Activated CD4-positive, alpha-beta memory T cell treated with anti-CD3 and anti-CD28 coated beads, Interleukin-2, amount 10 ng/mL, durations not matched to agents 7 days and 5 days (primary cell): ENCODE results near the gene USP12. TPM values are rescaled to one million over a fixed set of nuclear protein-coding genes. Genes with fewer than 3 reads are reported as not detected.
"Not testable (repeated sequence)": the region's sequence is repeated elsewhere in the genome, so short reads cannot be mapped to it uniquely, and the experiment has no call there.

Experiments
- CTCF ChIA-PET: fragments of 350-600 bp; sonication (Branson Sonifier 250); formaldehyde crosslinking; loops from one replicate; lab custom pipeline; 2021; ENCODE audit warnings: antibody characterized with exemption, inconsistent platforms; lab: Charles Lee
- POLR2A ChIA-PET: fragments of 350-600 bp; sonication (Branson Sonifier 250); formaldehyde crosslinking; loops from one replicate; lab custom pipeline; 2021; ENCODE audit warnings: antibody characterized with exemption; lab: Charles Lee
- DNase-seq: peaks from one replicate; pipeline ENCODE4 v3.0.0-alpha.2; 2020
- H3K27ac Mint-ChIP-seq: one replicate; pipeline ENCODE4 v1.8.0; 2021; ENCODE audit warnings: mild to moderate bottlenecking, mixed read lengths
- H3K27me3 Mint-ChIP-seq: one replicate; pipeline ENCODE4 v1.8.0; 2021; ENCODE audit warnings: mixed read lengths
- H3K36me3 Mint-ChIP-seq: one replicate; pipeline ENCODE4 v1.8.0; 2021; ENCODE audit warnings: low read depth, mixed read lengths
- H3K4me1 Mint-ChIP-seq: one replicate; pipeline ENCODE4 v1.8.0; 2021; ENCODE audit warnings: mixed read lengths
- H3K4me3 Mint-ChIP-seq: one replicate; pipeline ENCODE4 v1.8.0; 2021; ENCODE audit warnings: mild to moderate bottlenecking, mixed read lengths
- H3K9me3 Mint-ChIP-seq: one replicate; pipeline ENCODE4 v1.8.0; 2021; ENCODE audit warnings: mixed read lengths
- total RNA-seq, 2 experiments: library from RNA; stranded (reverse); gene quantifications; one replicate each; pipeline ENCODE4 v1.2.3, GENCODE V29; 2021

USP12 gene
- total RNA-seq, 2 experiments from 2014 or later = 22.5 to 23.5 TPM

DNA sequence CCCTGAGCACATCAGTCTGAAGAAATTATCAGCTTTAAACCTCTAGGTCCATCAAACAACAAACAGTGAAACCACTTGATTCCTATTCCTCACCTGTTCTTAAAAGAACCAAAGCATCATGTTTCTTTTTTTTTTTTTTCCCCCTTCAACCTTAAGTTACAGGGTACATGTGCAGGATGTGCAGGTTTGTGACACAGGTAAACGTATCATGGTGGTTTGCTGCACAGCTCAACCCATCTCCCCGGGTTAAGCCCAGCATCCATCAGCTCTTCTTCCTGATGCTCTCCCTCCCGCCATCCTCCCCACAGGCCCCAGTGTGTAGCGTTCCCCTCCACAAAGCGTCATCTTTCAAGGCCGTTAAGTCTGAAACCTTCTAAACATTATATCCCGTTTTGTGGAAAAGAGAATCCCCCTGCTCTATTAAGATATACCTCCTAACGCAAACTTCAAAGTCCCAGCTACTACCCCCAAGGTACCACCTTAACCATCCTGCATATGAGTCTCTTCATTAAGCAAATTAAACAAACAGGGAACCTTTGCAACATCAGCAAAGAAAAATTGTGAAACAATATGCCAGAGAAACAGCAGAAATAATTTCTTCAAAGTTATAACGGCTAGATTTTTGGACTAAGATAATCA lies 10.8 kb downstream of the USP12 start:
- H3K27ac Mint-ChIP-seq = no peak overlapping the region
- peaks cover 38% of the 10 kb centered on the region for H3K36me3 Mint-ChIP-seq
- DNase-seq = no peak
- H3K4me1 Mint-ChIP-seq = peaks cover 31% of the 10 kb centered on the region
- H3K4me3 Mint-ChIP-seq = no peak overlapping the region
- ChIA-PET POLR2A (interaction anchor here (1.6 kb wide), 1 partner anchor 9 kb away, joined by 5 read pairs; no protein-coding TSS in a partner anchor), CTCF (interaction anchor here (0.7 to 0.9 kb wide), 2 partner anchors 8 to 152 kb away, joined by 3 to 4 read pairs; no protein-coding TSS in a partner anchor)
- H3K9me3 Mint-ChIP-seq = peaks cover 15% of the 10 kb centered on the region
- H3K27me3 Mint-ChIP-seq = no peaks in the 10 kb centered on the region

DNA sequence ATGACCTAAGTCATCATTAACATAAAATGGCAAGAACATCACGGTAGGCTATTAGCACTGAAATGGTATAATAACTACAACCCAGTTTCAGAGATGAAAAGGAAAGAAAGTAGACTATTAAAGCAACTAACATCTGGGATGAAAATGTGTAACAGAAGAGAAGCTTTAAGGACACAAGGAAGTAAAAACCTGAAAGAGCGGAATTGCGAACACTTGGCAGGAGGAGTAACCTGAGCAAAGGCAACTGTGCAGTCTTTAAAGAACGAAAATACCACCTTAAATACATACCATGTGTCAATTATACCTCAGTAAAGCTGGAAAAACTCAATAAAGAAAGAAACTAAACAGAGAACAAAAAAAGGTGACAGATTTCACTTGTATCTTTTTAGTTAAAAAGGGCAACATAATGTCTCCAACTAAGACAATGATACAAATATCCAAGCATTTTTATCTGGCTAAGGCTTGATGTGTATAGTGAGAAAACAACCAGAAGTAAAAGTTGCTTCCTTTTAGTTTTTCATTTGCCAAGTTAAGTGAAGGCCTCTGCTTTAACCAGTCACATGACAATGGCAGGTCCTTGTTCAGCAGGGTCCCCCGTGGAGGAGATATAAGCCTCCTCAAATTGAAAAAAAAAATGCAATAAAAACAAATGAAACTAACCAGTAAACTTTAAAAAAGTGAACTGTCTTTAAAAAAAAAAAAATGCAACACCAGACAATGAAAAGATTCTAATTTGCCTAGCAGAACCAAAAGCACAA lies 11.6 kb downstream of the USP12 start:
- ChIA-PET POLR2A (interaction anchor here (1.6 kb wide), 1 partner anchor 10 kb away, joined by 5 read pairs; no protein-coding TSS in a partner anchor), CTCF (interaction anchor here (0.7 kb wide), 1 partner anchor 153 kb away, joined by 3 read pairs; no protein-coding TSS in a partner anchor)
- no peak overlapping the region for H3K27ac Mint-ChIP-seq
- no peaks in the 10 kb centered on the region for H3K27me3 Mint-ChIP-seq
- H3K9me3 Mint-ChIP-seq = peaks cover 15% of the 10 kb centered on the region
- H3K36me3 Mint-ChIP-seq = peaks cover 38% of the 10 kb centered on the region
- no peak overlapping the region for H3K4me3 Mint-ChIP-seq
- peaks cover 28% of the 10 kb centered on the region for H3K4me1 Mint-ChIP-seq
- no peak for DNase-seq

DNA sequence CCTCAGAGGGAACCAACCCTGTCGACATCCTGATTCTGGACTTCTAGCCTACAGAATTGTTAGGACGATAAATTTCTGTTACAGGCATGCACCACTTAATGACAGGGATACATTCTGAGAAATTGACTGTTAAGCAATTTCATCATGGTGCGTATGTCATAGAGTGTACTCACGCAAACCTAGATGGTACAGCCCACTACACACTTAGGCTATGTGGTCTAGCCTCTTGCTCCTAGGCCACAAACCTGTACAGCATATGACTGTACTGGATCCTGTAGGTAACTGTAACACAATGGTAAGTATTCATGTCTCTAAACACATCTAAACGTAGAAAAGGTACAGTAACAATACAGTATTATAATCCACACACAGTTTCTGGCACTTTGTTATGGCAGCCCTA lies 13.3 kb downstream of the USP12 start:
- H3K9me3 Mint-ChIP-seq = peaks cover 17% of the 10 kb centered on the region
- POLR2A ChIA-PET = no interaction called here
- H3K4me1 Mint-ChIP-seq = peaks cover 28% of the 10 kb centered on the region
- peaks cover 42% of the 10 kb centered on the region for H3K36me3 Mint-ChIP-seq
- CTCF ChIA-PET = no interaction called here
- no peak for DNase-seq
- no peak overlapping the region for H3K27ac Mint-ChIP-seq
- no peak overlapping the region for H3K4me3 Mint-ChIP-seq
- H3K27me3 Mint-ChIP-seq = no peaks in the 10 kb centered on the region

DNA sequence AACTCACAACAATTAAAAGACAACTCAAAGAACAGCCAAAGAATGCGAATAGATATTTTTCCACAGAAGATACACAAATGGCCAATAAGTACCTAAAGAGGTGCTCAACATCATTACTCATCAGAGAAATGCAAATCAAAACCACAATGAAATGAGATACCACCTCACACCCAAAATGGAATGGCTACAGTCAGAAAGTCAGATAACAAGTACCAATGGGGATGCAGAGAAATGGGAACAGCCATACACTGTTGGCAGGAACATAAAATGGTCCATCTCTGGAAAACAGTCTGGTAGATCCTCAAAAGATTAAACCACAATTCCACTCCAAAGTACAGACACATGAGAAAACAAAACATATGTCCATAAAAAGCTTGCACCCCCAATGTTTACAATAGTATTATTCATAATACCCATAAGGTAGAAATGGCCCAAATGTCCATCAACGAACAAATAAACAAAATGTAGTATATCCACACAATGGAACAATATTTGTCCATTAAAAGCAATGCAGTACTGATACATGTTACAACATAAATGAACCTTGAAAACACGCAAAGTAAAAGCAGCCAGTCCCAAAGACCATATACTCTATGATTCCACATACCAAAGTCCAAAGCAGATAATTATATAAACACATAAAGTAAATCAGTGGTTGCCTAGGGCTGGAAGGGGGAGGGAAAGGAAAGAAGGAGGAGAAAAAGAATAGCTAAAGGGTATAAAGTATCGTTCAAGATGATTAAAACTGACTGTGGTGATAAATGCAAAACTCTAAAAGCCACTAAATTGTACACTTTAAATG lies 19.6 kb downstream of the USP12 start:
- Mint-ChIP-seq H3K27me3 (no peaks in the 10 kb centered on the region), H3K9me3 (peaks cover 9% of the 10 kb centered on the region), H3K4me1 (peaks cover 34% of the 10 kb centered on the region), H3K27ac (no peak overlapping the region), H3K36me3 (peaks cover 31% of the 10 kb centered on the region), H3K4me3 (no peak overlapping the region)
- ChIA-PET CTCF (interaction anchor here (0.9 to 1.5 kb wide), 2 partner anchors 9 to 21 kb away, joined by 4 to 5 read pairs; no protein-coding TSS in a partner anchor), POLR2A (interaction anchor here (0.7 kb wide), 1 partner anchor 21 kb away, joined by 3 read pairs; no protein-coding TSS in a partner anchor)
- DNase-seq = no peak

DNA sequence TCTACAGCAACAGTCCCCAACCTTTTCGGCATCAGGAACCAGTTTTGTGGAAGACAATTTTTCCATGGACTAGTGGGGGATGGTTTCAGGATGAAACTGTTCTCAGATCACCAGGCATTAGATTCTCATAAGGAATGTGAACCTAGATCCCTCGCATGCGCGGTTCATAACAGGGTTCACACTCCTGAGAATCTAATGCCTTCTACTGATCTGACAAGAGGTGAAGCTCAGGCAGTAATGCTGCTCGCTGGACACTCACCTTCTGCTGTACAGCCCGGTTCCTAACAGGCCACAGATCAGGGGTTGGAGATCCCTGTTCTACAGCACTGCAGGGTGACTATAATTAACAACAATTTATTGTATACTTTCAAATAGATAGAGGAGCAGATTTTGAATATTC lies 21.9 kb downstream of the USP12 start:
- peaks cover 2% of the 10 kb centered on the region for H3K9me3 Mint-ChIP-seq
- no peaks in the 10 kb centered on the region for H3K27me3 Mint-ChIP-seq
- H3K36me3 Mint-ChIP-seq = peaks cover 19% of the 10 kb centered on the region
- peaks cover 47% of the 10 kb centered on the region for H3K4me1 Mint-ChIP-seq
- no peak for DNase-seq
- H3K4me3 Mint-ChIP-seq = no peak overlapping the region
- H3K27ac Mint-ChIP-seq = no peak overlapping the region
- ChIA-PET CTCF (no interaction called here), POLR2A (no interaction called here)

DNA sequence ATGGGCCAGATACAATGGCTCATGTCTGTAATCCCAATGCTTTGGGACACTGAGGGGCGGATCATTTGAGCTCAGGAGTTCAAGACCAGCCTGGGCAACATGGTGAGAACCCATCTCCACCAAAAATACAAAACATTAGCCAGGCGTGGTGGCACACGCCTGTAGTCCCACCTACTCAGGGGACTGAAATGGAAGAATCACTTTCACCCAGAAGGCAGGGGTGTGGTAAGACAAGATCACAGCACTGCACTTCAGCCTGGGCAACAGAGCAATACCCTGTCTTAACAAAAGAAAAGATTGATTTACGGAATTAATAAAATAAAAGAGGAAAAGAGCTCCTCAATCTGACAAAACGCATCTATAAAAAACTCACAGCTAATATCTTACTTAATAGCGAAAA lies 22.7 kb downstream of the USP12 start:
- no peak for DNase-seq
- ChIA-PET CTCF (no interaction called here), POLR2A (no interaction called here)
- Mint-ChIP-seq H3K4me1 (peaks cover 47% of the 10 kb centered on the region), H3K9me3 (no peaks in the 10 kb centered on the region), H3K36me3 (peaks cover 14% of the 10 kb centered on the region), H3K27ac (no peak overlapping the region), H3K27me3 (no peaks in the 10 kb centered on the region), H3K4me3 (no peak overlapping the region)

DNA sequence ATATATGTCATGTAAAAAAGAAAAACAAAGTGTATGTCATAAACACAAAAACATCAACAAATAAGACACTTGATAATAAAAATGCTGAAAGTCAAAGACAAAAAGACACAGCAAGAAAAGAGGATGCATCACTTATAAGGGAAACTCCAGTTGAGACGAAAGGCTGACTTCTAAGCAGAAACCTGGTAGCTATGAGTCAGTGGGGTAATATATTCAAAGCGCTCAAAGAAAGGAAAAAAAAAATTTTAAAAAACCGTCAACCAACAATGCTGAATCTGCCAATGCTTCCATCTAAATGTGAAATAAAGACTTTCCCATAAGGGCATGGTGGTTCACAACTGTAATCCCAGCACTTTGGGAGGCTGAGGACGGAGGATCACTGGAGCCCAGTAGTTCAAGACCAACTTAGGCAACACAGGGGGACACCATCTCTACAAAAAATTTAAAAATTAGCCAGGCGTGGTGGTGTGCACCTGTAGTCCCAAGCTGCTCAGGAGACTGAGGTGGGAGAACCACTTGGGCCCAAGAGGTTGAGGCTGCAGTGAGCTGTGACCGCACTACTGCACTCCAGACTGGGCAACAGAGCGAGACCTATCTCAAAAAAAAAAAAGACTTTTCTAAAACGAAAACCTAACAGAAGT lies 24.0 kb downstream of the USP12 start:
- H3K27ac Mint-ChIP-seq = peak overlapping the region; percentile 73
- ChIA-PET POLR2A (interaction anchor here (1.6 to 1.8 kb wide), 3 partner anchors 15 to 23 kb away, joined by 5 to 8 read pairs (median 8); no protein-coding TSS in a partner anchor), CTCF (interaction anchor here (0.8 kb wide), 1 partner anchor 18 kb away, joined by 3 read pairs; no protein-coding TSS in a partner anchor)
- peaks cover 2% of the 10 kb centered on the region for H3K9me3 Mint-ChIP-seq
- DNase-seq = no peak
- H3K4me1 Mint-ChIP-seq = peaks cover 47% of the 10 kb centered on the region
- no peaks in the 10 kb centered on the region for H3K27me3 Mint-ChIP-seq
- no peak overlapping the region for H3K4me3 Mint-ChIP-seq
- peaks cover 24% of the 10 kb centered on the region for H3K36me3 Mint-ChIP-seq

DNA sequence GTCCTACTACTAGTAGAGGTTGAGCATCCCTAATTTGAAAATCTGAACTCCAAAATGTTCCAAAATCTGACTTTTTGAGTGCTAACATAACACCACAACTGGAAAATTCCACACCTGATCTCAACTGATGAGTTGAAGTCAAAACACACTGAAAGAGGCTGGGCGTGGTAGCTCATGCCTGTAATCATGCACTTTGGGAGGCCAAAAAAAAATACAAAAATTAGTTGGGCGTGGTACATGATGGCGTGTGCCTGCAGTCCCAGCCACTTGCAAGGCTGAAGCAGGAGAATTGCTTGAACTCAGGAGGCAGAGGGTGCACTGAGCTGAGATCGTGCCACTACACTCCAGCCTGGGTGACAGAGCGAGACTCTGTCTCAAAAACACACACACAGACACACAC lies 29.9 kb downstream of the USP12 start:
- DNase-seq = no peak
- peaks cover 29% of the 10 kb centered on the region for H3K36me3 Mint-ChIP-seq
- peaks cover 7% of the 10 kb centered on the region for H3K9me3 Mint-ChIP-seq
- ChIA-PET POLR2A (no interaction called here), CTCF (no interaction called here)
- no peak overlapping the region for H3K4me3 Mint-ChIP-seq
- no peak overlapping the region for H3K27ac Mint-ChIP-seq
- H3K27me3 Mint-ChIP-seq = no peaks in the 10 kb centered on the region
- peaks cover 34% of the 10 kb centered on the region for H3K4me1 Mint-ChIP-seq

DNA sequence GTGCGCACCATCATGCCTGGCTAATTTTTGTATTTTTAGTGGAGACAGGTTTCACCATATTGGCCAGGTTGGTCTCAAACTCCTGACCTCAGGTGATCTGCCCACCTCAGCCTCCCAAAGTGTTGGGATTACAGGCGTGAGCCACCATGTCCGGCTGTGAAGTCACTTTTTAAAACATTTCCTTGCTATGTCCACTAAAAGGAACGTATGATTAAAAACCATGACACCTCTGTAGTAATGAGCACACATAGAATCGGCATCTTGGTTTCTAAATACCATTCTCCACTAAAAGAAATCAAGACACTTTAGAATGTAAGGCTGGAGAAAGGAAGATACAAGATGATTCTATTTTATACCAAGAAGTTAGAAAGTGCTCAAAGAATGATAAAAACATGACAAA lies 30.5 kb downstream of the USP12 start:
- peaks cover 29% of the 10 kb centered on the region for H3K36me3 Mint-ChIP-seq
- H3K4me1 Mint-ChIP-seq = peaks cover 28% of the 10 kb centered on the region
- POLR2A ChIA-PET = interaction anchor here (0.9 kb wide), 1 partner anchor 10 kb away, joined by 3 read pairs; no protein-coding TSS in a partner anchor
- H3K27me3 Mint-ChIP-seq, CTCF ChIA-PET, H3K4me3 Mint-ChIP-seq, DNase-seq, H3K9me3 Mint-ChIP-seq, H3K27ac Mint-ChIP-seq: not testable (repeated sequence)

DNA sequence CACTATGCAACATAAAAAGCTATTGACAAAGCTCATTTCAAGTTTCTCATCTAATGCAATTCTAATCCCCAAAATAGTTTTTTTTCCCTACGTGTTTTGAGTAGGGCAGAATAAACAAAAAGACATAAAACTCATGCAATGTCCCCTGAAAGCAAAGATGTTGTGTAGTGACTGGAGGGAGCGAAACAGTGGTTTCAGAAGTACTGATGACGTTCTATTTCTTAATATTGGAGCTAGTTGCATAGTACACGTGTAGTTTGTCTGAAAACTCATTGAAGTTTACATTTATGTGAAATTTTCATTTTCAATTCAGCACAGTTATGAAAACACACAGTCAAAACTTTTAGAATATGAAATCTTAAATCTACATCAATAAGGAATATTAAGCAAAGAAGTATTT lies 31.6 kb downstream of the USP12 start:
- no peak overlapping the region for H3K4me3 Mint-ChIP-seq
- no peak for DNase-seq
- H3K27ac Mint-ChIP-seq = no peak overlapping the region
- H3K27me3 Mint-ChIP-seq = no peaks in the 10 kb centered on the region
- POLR2A ChIA-PET = interaction anchor here (1.0 kb wide), 1 partner anchor 9 kb away, joined by 4 read pairs; no protein-coding TSS in a partner anchor
- H3K9me3 Mint-ChIP-seq = peaks cover 7% of the 10 kb centered on the region
- peaks cover 29% of the 10 kb centered on the region for H3K4me1 Mint-ChIP-seq
- CTCF ChIA-PET = interaction anchor here (0.6 to 1.0 kb wide), 2 partner anchors 9 to 322 kb away, joined by 3 to 4 read pairs; no protein-coding TSS in a partner anchor
- peaks cover 29% of the 10 kb centered on the region for H3K36me3 Mint-ChIP-seq

DNA sequence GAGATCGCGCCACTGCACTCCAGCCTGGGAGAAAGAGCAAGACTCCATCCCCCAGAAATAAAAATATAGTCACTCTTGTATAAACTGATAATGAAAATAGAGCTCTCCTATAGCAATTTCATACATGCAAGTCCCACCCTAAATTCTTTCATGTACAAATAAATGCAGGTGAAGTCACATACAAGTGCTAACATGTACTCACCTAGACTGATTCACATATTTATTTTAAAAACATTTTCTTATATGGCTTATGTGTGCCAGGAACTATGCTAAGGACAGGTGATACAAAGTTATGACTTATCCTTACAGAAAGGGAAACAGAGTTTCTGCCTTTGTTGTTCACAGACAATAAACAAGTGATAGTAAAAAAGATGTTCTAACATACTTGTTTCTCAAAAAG lies 32.0 kb downstream of the USP12 start:
- peaks cover 33% of the 10 kb centered on the region for H3K4me1 Mint-ChIP-seq
- no peak overlapping the region for H3K4me3 Mint-ChIP-seq
- no peak for DNase-seq
- H3K9me3 Mint-ChIP-seq = peaks cover 7% of the 10 kb centered on the region
- H3K27me3 Mint-ChIP-seq = no peaks in the 10 kb centered on the region
- H3K36me3 Mint-ChIP-seq = peaks cover 31% of the 10 kb centered on the region
- ChIA-PET POLR2A (interaction anchor here (1.0 kb wide), 1 partner anchor 9 kb away, joined by 4 read pairs; no protein-coding TSS in a partner anchor), CTCF (interaction anchor here (1.0 kb wide), 1 partner anchor 8 kb away, joined by 4 read pairs; no protein-coding TSS in a partner anchor)
- H3K27ac Mint-ChIP-seq = no peak overlapping the region

DNA sequence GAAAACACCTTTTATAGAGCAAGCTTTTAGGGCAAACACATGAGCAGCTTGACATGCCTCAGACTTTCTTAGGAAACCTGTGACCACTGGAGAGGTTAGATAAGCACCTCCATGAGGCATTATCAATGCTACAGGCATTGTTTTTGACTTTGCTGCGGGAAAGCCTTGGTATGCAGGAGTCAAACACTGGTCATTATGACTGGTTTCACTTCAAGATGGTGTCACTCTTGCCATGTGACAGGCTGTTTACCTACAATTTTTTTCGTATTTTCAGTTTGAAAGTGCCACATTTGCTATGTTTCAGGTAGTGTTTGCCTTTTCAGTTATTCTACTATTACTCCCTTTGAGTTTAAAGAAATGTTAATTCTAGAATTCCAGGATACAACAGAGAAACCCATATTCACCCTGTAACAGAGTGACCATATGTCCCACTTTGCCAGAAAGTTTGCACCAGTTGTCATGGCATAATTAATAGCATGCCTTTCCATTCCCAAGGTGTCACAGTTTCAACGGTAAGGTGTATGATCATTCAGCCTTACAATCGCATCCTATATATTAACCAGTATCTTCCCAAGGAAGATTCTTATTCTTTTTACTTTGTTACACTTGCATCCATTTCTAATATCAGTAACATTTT lies 33.0 kb downstream of the USP12 start:
- Mint-ChIP-seq H3K27ac (no peak overlapping the region), H3K9me3 (peaks cover 6% of the 10 kb centered on the region), H3K27me3 (no peaks in the 10 kb centered on the region), H3K36me3 (peaks cover 32% of the 10 kb centered on the region), H3K4me3 (no peak overlapping the region), H3K4me1 (peaks cover 36% of the 10 kb centered on the region)
- POLR2A ChIA-PET = no interaction called here
- no peak for DNase-seq
- CTCF ChIA-PET = no interaction called here
